Endothelial cell of coronary artery (primary cell): Measurements from ENCODE around the gene HLA-DMB. TPM values are rescaled to one million over a fixed set of nuclear protein-coding genes. Genes with fewer than 3 reads are reported as not detected.

Experiments
- total RNA-seq: library from RNA; depleted of rRNA; stranded (reverse); fragments of >200 nt; gene quantifications from 2 replicates; pipeline ENCODE4 v1.2.3, GENCODE V29; 2014

HLA-DMB gene
- 0.27 TPM in 1 of 2 replicates, not detected in the other for total RNA-seq

DNA sequence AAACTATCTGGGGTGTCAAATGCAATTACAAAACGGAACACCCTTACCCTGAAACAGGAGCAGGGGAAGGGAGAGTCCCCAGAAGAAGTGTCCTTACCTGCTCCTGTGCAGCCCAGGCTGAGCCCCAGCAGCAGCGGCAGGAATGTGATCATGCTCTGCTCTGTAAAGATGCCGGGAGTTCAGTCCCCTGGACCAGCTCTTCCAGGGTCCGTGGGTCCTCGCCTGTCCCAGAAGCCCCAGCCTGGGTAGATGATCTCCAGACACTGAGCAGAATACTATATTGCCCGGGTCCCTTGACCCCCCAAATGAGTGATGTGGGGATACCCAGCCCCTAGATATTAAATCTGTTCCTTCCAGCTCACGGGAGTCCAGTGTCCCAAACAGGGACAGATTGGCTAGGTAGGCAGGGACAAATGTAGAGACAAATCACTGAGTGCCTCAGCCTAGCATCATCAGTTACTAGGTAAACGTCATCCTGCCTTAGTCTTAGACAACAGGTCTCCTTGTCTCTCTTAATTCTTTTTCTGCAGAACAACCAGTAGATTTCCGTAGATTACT is at the start of gene HLA-DMB:
HLA-DMB (minus strand) TSS at position 373 of the 558 bp plus-strand sequence; CDS start at position 152, 221 bp downstream.

DNA sequence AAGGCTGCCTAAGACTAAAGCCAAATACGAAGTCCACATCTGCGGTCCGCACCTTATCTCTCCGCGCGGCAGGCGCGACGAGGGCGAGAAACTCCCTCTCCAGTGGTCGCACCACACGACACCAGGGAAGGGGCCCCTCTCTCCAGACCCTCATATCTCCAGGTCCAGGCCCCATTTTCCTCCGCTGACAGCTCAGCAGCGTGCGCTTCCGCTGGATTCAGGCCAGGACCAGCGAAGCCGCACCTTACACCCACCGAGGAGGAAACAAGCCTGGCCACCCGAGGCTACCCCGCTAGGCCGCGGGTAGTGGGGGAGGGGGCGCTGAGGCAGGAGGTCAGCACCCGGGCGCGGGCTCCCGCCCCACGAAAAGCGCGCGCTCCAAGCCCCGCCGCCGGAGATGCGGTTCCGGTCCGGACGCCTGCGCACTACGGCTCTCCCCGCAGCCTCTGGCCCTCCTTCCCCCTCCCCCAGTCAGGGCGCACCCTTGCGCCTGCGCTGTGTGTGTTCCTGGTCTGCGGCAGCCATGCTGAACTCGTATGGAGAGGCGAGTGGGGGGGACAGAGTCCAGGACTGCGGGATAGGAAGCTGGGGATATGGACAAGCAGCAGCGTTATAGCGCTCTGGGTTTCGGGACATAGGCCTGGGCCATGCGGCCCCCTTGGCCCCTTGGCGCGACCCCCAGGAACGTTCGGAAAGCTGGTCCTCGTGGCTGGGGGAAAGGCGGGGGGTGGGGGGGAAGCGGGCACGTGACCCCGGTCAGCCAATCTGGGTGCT is 27.5 kb upstream of the HLA-DMB start, which contains the start of gene BRD2:
BRD2 (plus strand) TSS at position 502 of the 774 bp plus-strand sequence. CDS start 4,305 bp downstream, outside the sequence.

GRCh38 chr6:32952817-32953739 is 12.2 kb upstream of the HLA-DMB start, which contains the start of gene HLA-DMA:
HLA-DMA (minus strand) TSS chr6:32953097; CDS start chr6:32953036, 61 bp downstream.

Other genes starting within 250 kb of the HLA-DMB start
- not detected in 2 replicates for gene HLA-DQA2, start 199.6 kb downstream of the HLA-DMB start, total RNA-seq
- gene HLA-DQB2, start 177.5 kb downstream of the HLA-DMB start, total RNA-seq: not detected in 2 replicates
- 0.47 TPM in 1 of 2 replicates, not detected in the other for gene HLA-DOB, start 124.0 kb downstream of the HLA-DMB start, total RNA-seq
- 36.6 and 42.7 TPM in 2 replicates for gene TAP2, start 102.3 kb downstream of the HLA-DMB start, total RNA-seq
- 46.6 and 69.2 TPM in 2 replicates for gene PSMB8, start 97.0 kb downstream of the HLA-DMB start, total RNA-seq
- gene TAP1, start 87.3 kb downstream of the HLA-DMB start, total RNA-seq: 35.1 and 52.2 TPM in 2 replicates
- gene PSMB9, start 86.8 kb downstream of the HLA-DMB start, total RNA-seq: 8.6 and 32.4 TPM in 2 replicates
- gene HLA-DMA, start 12.1 kb upstream of the HLA-DMB start, total RNA-seq: 0.27 and 0.75 TPM in 2 replicates
- gene BRD2, start 27.6 kb upstream of the HLA-DMB start, total RNA-seq: 48.0 and 63.6 TPM in 2 replicates
- under 0.01 TPM in 1 of 2 replicates, not detected in the other for gene HLA-DOA, start 68.6 kb upstream of the HLA-DMB start, total RNA-seq
- gene HLA-DPA1, start 132.6 kb upstream of the HLA-DMB start, total RNA-seq: 1.9 and 3.5 TPM in 2 replicates
- 6.3 and 9.2 TPM in 2 replicates for gene HLA-DPB1, start 135.0 kb upstream of the HLA-DMB start, total RNA-seq